Endothelial cell of umbilical vein (primary cell): Measurements from ENCODE around the gene SORCS1. TPM values are rescaled to one million over a fixed set of nuclear protein-coding genes. Genes with fewer than 3 reads are reported as not detected.

Source experiments
- BruUV-seq: library from RNA; stranded (reverse); fragments of 400-500 nt; replicated peaks from 2 replicates; lab custom pipeline; 2021; lab: Mats Ljungman, UMichigan
- CTCF ChIA-PET: fragments of 300-600, 350-600 bp; sonication (Branson Sonifier 250); formaldehyde crosslinking; loops from one replicate; lab custom pipeline; 2021; ENCODE audit warnings: antibody characterized with exemption, inconsistent platforms; lab: Charles Lee
- POLR2A ChIA-PET: fragments of 300-600, 350-600 bp; sonication (Branson Sonifier 250); formaldehyde crosslinking; loops from one replicate; lab custom pipeline; 2021; ENCODE audit warnings: antibody characterized with exemption, inconsistent platforms; lab: Charles Lee
- DNase-seq: peaks from one replicate; pipeline ENCODE4 v3.0.0-alpha.2; 2011; ENCODE audit warnings: low read depth, low spot score
- FAIRE-seq: peaks from 2 replicates; lab custom pipeline; 2011; peaks lifted over from hg19 to GRCh38; lab: Jason Lieb, UNC
- H2AFZ ChIP-seq: 2 replicates; pipeline ENCODE4 v1.6.0; 2012; ENCODE audit warnings: low read depth, low read length, control low read depth, inconsistent platforms
- H3K27ac ChIP-seq: 2 replicates; pipeline ENCODE4 v1.5.1; 2011; ENCODE audit warnings: low read depth, mild to moderate bottlenecking, control low read depth, low read length, moderate library complexity; ENCODE audit not compliant: insufficient read depth
- H3K27me3 ChIP-seq, 2 experiments: 2 replicates each; pipeline versions ENCODE4 v1.6.0 to v1.6.1; 2011; ENCODE audit warnings: low read length in 2 of 2, mixed read lengths in 1 of 2; ENCODE audit not compliant: control insufficient read depth in 2 of 2, insufficient read depth in 2 of 2
- H3K36me3 ChIP-seq, 2 experiments: 2 replicates in 1 of 2; 3 replicates in 1 of 2; pipeline ENCODE4 v1.5.1; 2011; ENCODE audit warnings: low read length in 2 of 2, mild to moderate bottlenecking in 1 of 2, moderate library complexity in 1 of 2; ENCODE audit not compliant: control insufficient read depth in 2 of 2, insufficient read depth in 2 of 2; ENCODE audit errors: extremely low read depth in 1 of 2
- H3K4me1 ChIP-seq: 3 replicates; pipeline ENCODE4 v1.5.1; 2011; ENCODE audit warnings: mild to moderate bottlenecking, low read length; ENCODE audit not compliant: control insufficient read depth, insufficient read depth; ENCODE audit errors: extremely low read depth
- H3K4me2 ChIP-seq: 2 replicates; pipeline ENCODE4 v1.6.1; 2011; ENCODE audit warnings: low read length, control low read depth, mixed read lengths; ENCODE audit not compliant: insufficient read depth
- H3K4me3 ChIP-seq, 3 experiments: fragments of 200-600 bp in 1 of 3; sonication (generic), shearing (Covaris generic) in 1 of 3; replicated peaks in 1 of 3; 2 replicates each; pipeline ENCODE4 v1.5.1; 2011 to 2016; ENCODE audit warnings: control low read depth in 3 of 3, low read length in 3 of 3, mild to moderate bottlenecking in 2 of 3, inconsistent platforms in 1 of 3, low read depth in 1 of 3, moderate library complexity in 1 of 3; ENCODE audit not compliant: insufficient read depth in 1 of 3
- H3K79me2 ChIP-seq: 2 replicates; pipeline ENCODE4 v1.6.0; 2012; ENCODE audit warnings: low read length, inconsistent platforms; ENCODE audit not compliant: control insufficient read depth, insufficient read depth
- H3K9ac ChIP-seq: replicated peaks from 2 replicates; pipeline ENCODE3; 2011; ENCODE audit warnings: low read length, control low read depth; ENCODE audit not compliant: insufficient read depth; ENCODE audit errors: extremely low read depth
- H3K9me1 ChIP-seq: replicated peaks from 3 replicates; pipeline ENCODE4 v1.6.0; 2011; ENCODE audit warnings: mild to moderate bottlenecking, low read length; ENCODE audit not compliant: control insufficient read depth, insufficient read depth; ENCODE audit errors: extremely low read depth
- H3K9me3 ChIP-seq: replicated peaks from 2 replicates; pipeline ENCODE4 v1.5.1; 2012; ENCODE audit warnings: low read length, inconsistent platforms; ENCODE audit not compliant: control insufficient read depth, insufficient read depth
- H4K20me1 ChIP-seq: replicated peaks from 2 replicates; pipeline ENCODE3; 2011; ENCODE audit warnings: mild to moderate bottlenecking, low read length; ENCODE audit not compliant: control insufficient read depth, insufficient read depth; ENCODE audit errors: extremely low read depth
- EZH2 ChIP-seq: IDR thresholded peaks from 2 replicates; pipeline ENCODE4 v1.6.1; 2012; ENCODE audit warnings: borderline replicate concordance, low read depth, mild to moderate bottlenecking, moderate library complexity, low read length, inconsistent platforms; ENCODE audit not compliant: severe bottlenecking
- FOS ChIP-seq: IDR thresholded peaks from 2 replicates; pipeline ENCODE4 v1.6.1; 2011; ENCODE audit warnings: mild to moderate bottlenecking, low read length, moderate library complexity, borderline replicate concordance; ENCODE audit not compliant: insufficient read depth
- GATA2 ChIP-seq: IDR thresholded peaks from 2 replicates; pipeline ENCODE4 v1.7.0; 2011; ENCODE audit warnings: low read depth, mild to moderate bottlenecking, moderate library complexity, mixed read lengths, low read length; ENCODE audit not compliant: insufficient read length, insufficient read depth
- JUN ChIP-seq: IDR thresholded peaks from 2 replicates; pipeline ENCODE4 v1.6.1; 2011; ENCODE audit warnings: borderline replicate concordance, low read depth; ENCODE audit not compliant: insufficient read length, insufficient read depth
- MAX ChIP-seq: IDR thresholded peaks from 2 replicates; pipeline ENCODE4 v1.6.1; 2011; ENCODE audit not compliant: insufficient read depth, insufficient read length
- MYC ChIP-seq: IDR thresholded peaks from one replicate; pipeline ENCODE4 v1.6.1; 2011; ENCODE audit warnings: mild to moderate bottlenecking, low read depth, low read length
- POLR2A ChIP-seq: IDR thresholded peaks from 2 replicates; pipeline ENCODE4 v1.6.1; 2012; ENCODE audit warnings: low read depth, mild to moderate bottlenecking, control low read depth, low read length
- POLR2AphosphoS5 ChIP-seq: IDR thresholded peaks from 2 replicates; pipeline ENCODE4 v1.6.1; 2012; ENCODE audit warnings: low read depth, mild to moderate bottlenecking, control low read depth, low read length, moderate library complexity; ENCODE audit not compliant: insufficient read depth
- dilution Hi-C: fragments of 300-500 bp; cut with MboI; formaldehyde crosslinking; loops from one replicate; pipeline ENCODE4 v1.15.0; 2019; ENCODE audit warnings: low sequenced_read_pairs; ENCODE audit not compliant: extremely low pct_ligation_motif_present
- intact Hi-C: fragments of 100-400 bp; cut with micrococcal nuclease; formaldehyde crosslinking; loops from one replicate; pipeline ENCODE4 v1.10.0; 2022
- polyA plus RNA-seq, 4 experiments: library from polyadenylated mRNA; depleted of rRNA in 3 of 4; stranded (reverse) in 3 of 4; unstranded in 1 of 4; fragments of >200 nt; gene quantifications; 2 replicates each; pipeline versions ENCODE4 v1.2.1 to v1.2.3, GENCODE V29; 2011 to 2012; ENCODE audit warnings: missing spikeins in 1 of 4
- total RNA-seq: library from RNA; stranded (reverse); gene quantifications from 2 replicates; pipeline ENCODE4 v1.2.3, GENCODE V29; 2021
- TF ChIP-seq, protein P1 (sequence below), 2 donors: IDR thresholded peaks; 1 replicate in 1 of 2; 2 replicates in 1 of 2; pipeline ENCODE4 v1.5.1; 2011; ENCODE audit warnings: low read length in 2 of 2, mild to moderate bottlenecking in 2 of 2, moderate library complexity in 2 of 2, control low read depth in 1 of 2, inconsistent platforms in 1 of 2, low read depth in 1 of 2; ENCODE audit not compliant: insufficient read depth in 1 of 2; ENCODE audit errors: extremely low read depth in 1 of 2

SORCS1 gene
- total and polyA plus RNA-seq, 2 donors (not counting 3 experiments of a cell fraction or from before 2014, with no cell fraction given) = not detected

- no peaks in the 10 kb centered on the region for H3K9me1 ChIP-seq
- POLR2A ChIA-PET = no interaction called here
- DNase-seq (no peak), FAIRE-seq (no peak)
- BruUV-seq = no TSS peak
- TF ChIP-seq MYC (no peak), EZH2 (no peak), MAX (no peak), POLR2AphosphoS5 (no peak), POLR2A (no peak), FOS (no peak), JUN (no peak), GATA2 (no peak)
- TF ChIP-seq, protein P1, sequence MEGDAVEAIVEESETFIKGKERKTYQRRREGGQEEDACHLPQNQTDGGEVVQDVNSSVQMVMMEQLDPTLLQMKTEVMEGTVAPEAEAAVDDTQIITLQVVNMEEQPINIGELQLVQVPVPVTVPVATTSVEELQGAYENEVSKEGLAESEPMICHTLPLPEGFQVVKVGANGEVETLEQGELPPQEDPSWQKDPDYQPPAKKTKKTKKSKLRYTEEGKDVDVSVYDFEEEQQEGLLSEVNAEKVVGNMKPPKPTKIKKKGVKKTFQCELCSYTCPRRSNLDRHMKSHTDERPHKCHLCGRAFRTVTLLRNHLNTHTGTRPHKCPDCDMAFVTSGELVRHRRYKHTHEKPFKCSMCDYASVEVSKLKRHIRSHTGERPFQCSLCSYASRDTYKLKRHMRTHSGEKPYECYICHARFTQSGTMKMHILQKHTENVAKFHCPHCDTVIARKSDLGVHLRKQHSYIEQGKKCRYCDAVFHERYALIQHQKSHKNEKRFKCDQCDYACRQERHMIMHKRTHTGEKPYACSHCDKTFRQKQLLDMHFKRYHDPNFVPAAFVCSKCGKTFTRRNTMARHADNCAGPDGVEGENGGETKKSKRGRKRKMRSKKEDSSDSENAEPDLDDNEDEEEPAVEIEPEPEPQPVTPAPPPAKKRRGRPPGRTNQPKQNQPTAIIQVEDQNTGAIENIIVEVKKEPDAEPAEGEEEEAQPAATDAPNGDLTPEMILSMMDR (IDR thresholded peaks at IDR 0.05; ENCODE audit: extremely low read depth in 1 of 2, insufficient read depth in 1 of 2, low read depth in 1 of 2, low read length in 2 of 2) = no peak
- H4K20me1 ChIP-seq = no peaks in the 10 kb centered on the region
- no peak overlapping the region for H3K4me2 ChIP-seq
- dilution Hi-C loops = no loop called here
- H3K27ac ChIP-seq = no peak overlapping the region
- no peak overlapping the region for H3K9ac ChIP-seq
- H3K27me3 ChIP-seq = no peaks in the 10 kb centered on the region
- intact Hi-C loops = no loop called here
- H3K9me3 ChIP-seq = no peaks in the 10 kb centered on the region
- no peaks in the 10 kb centered on the region for H3K79me2 ChIP-seq
- no peak overlapping the region for H2AFZ ChIP-seq
- CTCF ChIA-PET = no interaction called here
- H3K36me3 ChIP-seq = no peaks in the 10 kb centered on the region
- no peaks in the 10 kb centered on the region for H3K4me1 ChIP-seq
- no peak overlapping the region for H3K4me3 ChIP-seq
Measured at GRCh38 chr10:106626371-106626770, 538.1 kb downstream of the SORCS1 start.
